Stimulated activated naive CD4-positive, alpha-beta T cell treated with Interleukin-2 at 50 U/mL for 16 hours (primary cell): ENCODE measurements around the gene EYA2.

Source experiments
- DNase-seq: peaks from one replicate; lab custom pipeline; 2025; lab: John Stamatoyannopoulos, UW

Gene EYA2

DNA sequence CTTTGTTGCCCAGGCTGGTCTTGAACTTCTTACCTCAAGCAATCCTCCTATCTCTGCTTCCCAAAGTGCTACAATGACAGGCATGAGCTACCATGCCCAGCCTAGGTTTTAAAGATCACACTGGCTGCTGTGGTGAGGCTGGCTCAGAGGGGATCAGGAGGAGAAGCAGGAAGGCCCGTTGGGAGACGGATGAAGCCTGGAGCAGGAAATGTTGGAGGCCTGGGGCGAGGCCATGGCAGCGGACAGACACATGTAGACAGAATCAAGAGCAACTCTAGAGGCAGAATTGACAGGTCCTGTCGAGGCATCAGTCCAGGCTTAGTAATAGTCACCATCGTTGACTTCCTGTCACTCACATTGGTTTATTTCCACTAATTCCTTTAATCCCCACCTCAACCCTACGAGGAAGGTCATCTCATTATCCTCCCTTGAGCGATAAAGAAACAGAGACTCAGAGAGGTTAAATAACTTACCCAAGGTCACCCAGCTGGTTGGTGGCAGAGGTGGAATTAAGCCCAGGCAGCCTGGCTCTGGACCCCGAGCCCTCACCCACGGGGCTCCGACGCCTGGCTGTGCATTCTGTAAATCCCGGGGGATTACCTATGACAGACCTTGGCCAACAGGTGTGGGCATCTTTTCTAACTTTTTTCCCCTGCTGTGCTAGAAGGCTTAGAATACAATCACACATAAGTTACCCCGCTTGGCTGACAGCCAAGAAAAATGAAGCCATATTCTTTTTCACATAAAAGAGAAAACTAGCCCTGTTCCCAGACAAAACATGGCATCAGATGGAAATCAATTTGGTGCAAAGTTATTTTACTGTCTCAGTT, 113.4 kb downstream of the EYA2 start:
- no peak for DNase-seq

- DNase-seq: no peak
Measured at GRCh38 chr20:47008842-47009518, 114.3 kb downstream of the EYA2 start.

GRCh38 chr20:47009784-47010183, 115.1 kb downstream of the EYA2 start:
- no peak for DNase-seq

GRCh38 chr20:47011984-47012383, 117.3 kb downstream of the EYA2 start:
- no peak for DNase-seq

DNA sequence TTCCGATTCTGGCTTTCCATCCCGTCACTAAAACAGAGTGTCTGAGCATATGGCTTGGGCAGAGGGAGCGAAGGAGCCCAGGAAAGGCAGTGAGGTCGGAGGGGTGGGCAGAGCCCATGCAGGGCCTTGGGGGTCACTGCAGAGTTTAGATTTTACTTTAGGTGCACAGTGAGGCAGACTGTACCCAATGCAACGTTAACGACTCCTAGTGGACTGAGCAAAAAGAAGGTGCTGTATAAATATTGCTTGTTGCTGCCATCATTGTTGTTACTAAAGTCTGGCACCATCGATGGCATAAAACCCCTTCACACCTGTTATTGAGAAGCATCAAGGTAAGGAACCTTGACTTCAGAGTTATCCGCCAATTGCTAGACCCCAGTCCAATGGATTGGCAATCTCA, 119.0 kb downstream of the EYA2 start:
- DNase-seq: no peak

DNA sequence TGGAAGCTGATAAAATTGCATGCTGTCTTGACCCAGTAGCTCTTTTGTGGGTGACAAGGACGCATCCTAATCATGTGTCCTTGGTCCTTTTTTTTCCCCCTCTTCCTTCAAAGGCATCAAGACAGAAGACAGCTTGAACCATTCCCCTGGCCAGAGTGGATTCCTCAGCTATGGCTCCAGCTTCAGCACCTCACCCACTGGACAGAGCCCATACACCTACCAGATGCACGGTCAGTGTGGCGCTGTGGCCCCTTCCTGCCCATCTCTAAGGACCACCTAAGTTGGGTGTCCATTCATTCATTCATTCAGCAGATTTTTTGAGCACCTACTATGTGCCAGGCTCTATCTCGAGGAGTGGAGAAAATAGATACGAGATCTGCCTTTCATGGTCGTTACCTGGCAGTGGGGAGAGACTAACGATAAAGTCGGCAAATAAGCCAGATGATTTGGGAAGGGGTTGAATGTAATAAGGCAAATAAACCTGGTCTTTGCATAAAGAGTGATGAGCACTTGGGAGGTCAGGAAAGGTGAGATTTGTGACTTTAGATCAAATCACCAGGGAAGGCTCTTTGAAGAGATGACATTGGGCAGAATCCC, 121.5 kb downstream of the EYA2 start:
- DNase-seq: no peak

- no peak for DNase-seq
Measured at GRCh38 chr20:47018381-47018780, 123.7 kb downstream of the EYA2 start.

DNA sequence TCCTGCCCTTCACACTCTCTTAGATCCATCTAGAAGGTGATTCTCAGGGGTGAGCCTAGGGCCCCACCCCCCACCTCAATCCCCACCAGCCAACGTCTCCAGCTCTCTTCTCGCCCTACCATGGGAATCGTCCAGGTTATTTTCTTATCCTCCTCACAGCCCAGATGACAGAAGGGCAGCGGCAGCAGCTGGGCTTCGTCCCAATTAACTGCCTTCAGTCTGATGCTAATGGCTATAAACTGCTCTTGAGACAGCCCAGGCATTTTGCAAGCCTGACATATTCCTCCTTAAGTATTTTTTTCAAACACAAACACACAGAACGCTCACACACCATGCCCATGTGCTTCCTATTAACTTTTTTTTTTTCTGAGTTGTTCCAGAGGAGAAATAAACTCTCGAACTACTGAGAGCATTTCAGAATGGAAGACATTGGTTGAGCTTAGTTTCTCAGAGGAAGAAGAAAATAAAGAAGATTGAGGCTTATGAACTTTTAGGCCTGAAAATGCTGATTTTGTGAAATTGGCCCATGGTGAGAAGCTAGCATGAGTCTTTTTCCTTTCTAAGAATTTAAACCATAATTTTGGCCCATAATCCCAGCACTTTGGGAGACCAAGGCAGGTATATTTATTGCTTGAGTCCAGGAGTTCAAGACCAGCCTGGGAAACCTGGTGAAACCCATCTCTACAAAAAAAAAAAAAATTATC, 124.6 kb downstream of the EYA2 start:
- DNase-seq: no peak

GRCh38 chr20:47020231-47020630, 125.6 kb downstream of the EYA2 start:
- DNase-seq: no peak

- DNase-seq: no peak
Measured at GRCh38 chr20:47021850-47022249, 127.2 kb downstream of the EYA2 start.

DNA sequence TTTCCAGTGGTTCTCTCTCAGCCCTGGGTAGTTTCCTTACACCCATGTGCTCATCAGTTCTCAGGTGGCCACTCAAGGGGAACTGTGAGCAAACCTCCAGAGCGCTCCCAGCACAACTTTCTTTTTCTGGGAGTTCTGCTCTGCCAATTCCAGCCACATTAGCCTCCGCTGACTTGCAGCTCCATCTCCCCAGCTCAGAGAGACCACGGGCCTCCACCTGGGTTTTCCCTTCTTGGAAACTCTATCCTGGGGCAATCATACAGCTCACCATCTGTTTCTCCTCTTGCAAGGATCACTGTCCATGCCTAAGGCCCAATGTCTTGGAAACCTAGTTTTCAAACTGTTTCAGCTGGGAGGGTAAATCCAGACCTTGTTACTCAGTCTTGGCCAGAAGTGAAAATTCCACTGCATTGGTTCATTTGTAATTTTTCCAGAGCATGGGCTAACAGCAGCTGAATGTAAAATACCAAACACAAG, 129.9 kb downstream of the EYA2 start:
- DNase-seq: no peak

GRCh38 chr20:47027042-47027441, 132.4 kb downstream of the EYA2 start:
- DNase-seq: no peak

GRCh38 chr20:47027456-47027855, 132.8 kb downstream of the EYA2 start:
- no peak for DNase-seq

DNA sequence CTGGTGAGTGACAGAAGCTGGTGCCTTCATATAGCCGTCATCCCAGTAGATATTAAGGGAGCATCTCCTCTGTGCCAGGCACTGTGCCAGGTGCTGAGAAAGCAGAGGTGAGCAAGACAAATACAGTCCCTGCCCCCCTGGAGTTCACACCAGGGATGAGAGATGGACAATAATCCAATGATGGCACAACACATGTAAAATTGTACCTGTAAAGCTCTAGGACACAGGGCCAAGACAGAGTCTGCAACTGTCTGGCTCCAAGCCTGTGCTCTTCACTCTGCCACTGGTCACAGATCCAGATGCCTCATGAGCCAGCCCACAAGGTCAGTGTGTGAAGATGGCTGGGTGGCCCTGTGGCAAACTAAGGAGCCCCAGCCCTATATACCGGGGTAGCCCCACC, 133.8 kb downstream of the EYA2 start:
- DNase-seq: no peak

- no peak for DNase-seq
Measured at GRCh38 chr20:47029845-47030244, 135.2 kb downstream of the EYA2 start.

DNA sequence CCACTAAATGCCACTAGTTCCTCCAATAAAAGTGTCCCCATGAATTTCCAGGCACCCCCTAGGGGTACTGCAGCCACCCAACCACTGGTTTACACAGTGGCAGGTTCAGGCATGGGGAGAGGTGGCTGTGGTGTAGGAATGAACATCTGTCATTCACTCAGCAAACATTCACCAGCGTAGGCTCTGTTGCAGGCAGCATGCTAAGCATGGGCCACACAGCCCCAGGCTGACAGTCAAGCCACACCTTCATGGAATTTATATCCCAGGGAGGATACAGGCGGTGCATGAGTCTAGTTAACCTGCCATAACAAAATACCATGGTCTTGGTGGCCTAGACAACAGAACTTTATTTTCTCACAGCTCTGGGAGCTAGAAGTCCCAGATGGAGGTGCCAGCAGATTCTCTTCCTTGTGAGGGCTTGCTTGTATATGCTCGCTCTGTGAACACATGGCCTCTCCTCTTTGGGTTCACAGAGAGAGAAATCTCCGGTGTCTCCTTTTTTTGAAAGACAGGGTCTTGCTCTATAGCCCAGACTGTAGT, 135.7 kb downstream of the EYA2 start:
- DNase-seq: no peak

- DNase-seq: no peak
Measured at GRCh38 chr20:47031004-47031403, 136.4 kb downstream of the EYA2 start.

GRCh38 chr20:47031821-47032220, 137.2 kb downstream of the EYA2 start:
- DNase-seq: no peak

DNA sequence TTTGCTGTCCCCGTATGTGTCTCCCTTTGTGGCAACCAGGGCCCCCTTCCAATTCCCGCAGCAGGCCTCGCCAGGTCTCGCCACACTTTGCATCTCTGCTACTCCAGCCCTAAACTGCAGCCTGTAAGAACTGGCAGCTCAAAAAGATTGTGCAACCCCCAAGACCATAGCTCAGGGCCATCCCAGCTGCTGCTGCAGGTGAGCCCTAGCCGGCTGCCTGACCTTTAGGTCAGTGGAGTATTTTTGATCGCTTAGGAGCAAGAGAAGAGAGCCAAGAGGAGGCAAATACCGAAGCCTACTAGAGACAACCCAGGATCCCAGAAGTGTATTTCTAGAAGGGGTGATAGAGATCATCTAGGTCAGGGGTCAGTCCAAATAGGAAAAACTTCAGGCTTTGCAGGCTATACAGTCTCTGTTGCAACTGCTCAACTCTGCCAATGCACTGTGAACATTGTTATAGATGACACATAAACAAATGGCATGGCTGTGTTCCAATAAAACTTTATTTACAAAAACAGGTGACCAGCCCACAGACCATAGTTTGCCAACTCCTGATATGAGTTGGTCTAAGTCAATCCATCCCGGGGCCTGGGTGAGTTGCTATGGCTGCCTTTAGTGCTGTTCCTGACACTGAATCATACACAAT, 138.4 kb downstream of the EYA2 start:
- DNase-seq: no peak

DNA sequence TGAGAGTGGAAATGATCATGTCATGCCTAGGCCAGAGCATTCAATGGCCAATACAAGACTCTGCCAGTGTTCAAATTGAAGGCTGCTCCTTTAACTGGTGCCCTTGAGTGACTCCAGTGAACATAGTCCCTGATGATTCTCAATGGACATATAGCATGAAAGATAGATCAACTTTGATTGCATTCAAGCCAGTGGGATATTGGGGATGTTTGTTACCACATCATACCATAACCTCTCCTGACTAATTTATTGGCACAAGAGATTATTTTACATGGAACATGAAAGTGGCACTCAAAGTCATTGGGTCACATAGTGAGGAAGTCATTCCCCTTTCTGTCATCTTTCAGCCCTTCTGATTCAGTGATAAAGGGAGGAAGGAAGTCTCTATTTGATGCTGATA, 139.0 kb downstream of the EYA2 start:
- no peak for DNase-seq

GRCh38 chr20:47035026-47035590, 140.5 kb downstream of the EYA2 start:
- DNase-seq: no peak
